Sigmoid colon (tissue), 4 donors: ENCODE measurements around the gene DIPK1A.

Experiments used
- CTCF ChIP-seq, 4 experiments: fragments of 450-650 bp in 3 of 4; fragments of 200-600 bp in 1 of 4; IDR thresholded peaks; one replicate each; pipeline ENCODE4 v1.5.1; 2016 to 2019; ENCODE audit warnings: antibody characterized with exemption in 4 of 4, mild to moderate bottlenecking in 3 of 4, moderate library complexity in 2 of 4
- POLR2A ChIP-seq, 2 donors: fragments of 450-650 bp; IDR thresholded peaks; one replicate each; pipeline ENCODE4 v1.6.1; 2016; ENCODE audit warnings: antibody characterized with exemption in 2 of 2, mild to moderate bottlenecking in 2 of 2, moderate library complexity in 2 of 2
- POLR2AphosphoS5 ChIP-seq, 4 donors: sonication (generic); formaldehyde crosslinking; IDR thresholded peaks; one replicate each; pipeline ENCODE4 v1.6.1; 2017; ENCODE audit warnings: antibody characterized with exemption in 4 of 4

GRCh38 chr1:92837062-92837461 is 124.2 kb downstream of the DIPK1A start:
- no peak for TF ChIP-seq CTCF (IDR thresholded peaks at IDR 0.05)
- no peak for TF ChIP-seq POLR2A (IDR thresholded peaks at IDR 0.05)
- TF ChIP-seq POLR2AphosphoS5 (IDR thresholded peaks at IDR 0.05), result no peak
